Keratinocyte (primary cell): ENCODE measurements around the gene VASP. TPM values are rescaled to one million over a fixed set of nuclear protein-coding genes. Genes with fewer than 3 reads are reported as not detected.
A peak's percentile ranks its signal among the peaks of the same experiment; 100 is the strongest.

Experiments used
- DNase-seq: peaks from one replicate; pipeline ENCODE4 v3.0.0-alpha.2; 2011; ENCODE audit warnings: low read depth, missing footprints, low spot score
- FAIRE-seq: peaks from 2 replicates; lab custom pipeline; 2011; peaks lifted over from hg19 to GRCh38; lab: Jason Lieb, UNC
- H2AFZ ChIP-seq: 2 replicates; pipeline ENCODE4 v1.6.0; 2012; ENCODE audit warnings: low read length, control low read depth, inconsistent platforms; ENCODE audit not compliant: control insufficient read depth
- H3K27ac ChIP-seq: 2 replicates; pipeline ENCODE4 v1.5.1; 2011; ENCODE audit warnings: low read length; ENCODE audit not compliant: control insufficient read depth, insufficient read depth
- H3K27me3 ChIP-seq: 3 replicates; pipeline ENCODE4 v1.6.0; 2011; ENCODE audit warnings: low read length; ENCODE audit not compliant: control insufficient read depth, insufficient read depth; ENCODE audit errors: extremely low read depth
- H3K36me3 ChIP-seq, 2 experiments: 2 replicates in 1 of 2; 3 replicates in 1 of 2; pipeline ENCODE4 v1.5.1; 2011; ENCODE audit warnings: low read length in 2 of 2, mild to moderate bottlenecking in 1 of 2; ENCODE audit not compliant: control insufficient read depth in 2 of 2, insufficient read depth in 2 of 2; ENCODE audit errors: extremely low read depth in 1 of 2
- H3K4me1 ChIP-seq: 3 replicates; pipeline ENCODE4 v1.5.1; 2011; ENCODE audit warnings: low read length; ENCODE audit not compliant: control insufficient read depth, insufficient read depth; ENCODE audit errors: extremely low read depth
- H3K4me2 ChIP-seq: 3 replicates; pipeline ENCODE4 v1.6.0; 2011; ENCODE audit warnings: low read depth, low read length; ENCODE audit not compliant: control insufficient read depth, insufficient read depth; ENCODE audit errors: extremely low read depth
- H3K4me3 ChIP-seq, 3 experiments: fragments of 200-600 bp in 1 of 3; sonication (generic) in 1 of 3; 2 replicates in 2 of 3; 3 replicates in 1 of 3; pipeline ENCODE4 v1.5.1; 2011 to 2016; ENCODE audit warnings: low read length in 3 of 3, mild to moderate bottlenecking in 3 of 3, control low read depth in 2 of 3, inconsistent platforms in 1 of 3, low read depth in 1 of 3, mixed read lengths in 1 of 3, mixed run types in 1 of 3, moderate library complexity in 1 of 3; ENCODE audit not compliant: control insufficient read depth in 2 of 3, insufficient read depth in 2 of 3; ENCODE audit errors: extremely low read depth in 1 of 3
- H3K79me2 ChIP-seq: 2 replicates; pipeline ENCODE4 v1.6.0; 2012; ENCODE audit warnings: low read length; ENCODE audit not compliant: control insufficient read depth, insufficient read depth
- H3K9ac ChIP-seq: 3 replicates; pipeline ENCODE4 v1.6.0; 2011; ENCODE audit warnings: low read length; ENCODE audit not compliant: control insufficient read depth, insufficient read depth; ENCODE audit errors: extremely low read depth
- H3K9me1 ChIP-seq: 3 replicates; pipeline ENCODE4 v1.6.0; 2011; ENCODE audit warnings: low read length; ENCODE audit not compliant: control insufficient read depth, insufficient read depth; ENCODE audit errors: extremely low read depth
- H3K9me3 ChIP-seq: 2 replicates; pipeline ENCODE4 v1.5.1; 2012; ENCODE audit warnings: low read depth, low read length; ENCODE audit not compliant: control insufficient read depth
- H4K20me1 ChIP-seq: 3 replicates; pipeline ENCODE4 v1.6.0; 2011; ENCODE audit warnings: low read length; ENCODE audit not compliant: control insufficient read depth, insufficient read depth; ENCODE audit errors: extremely low read depth
- CTCF ChIP-seq, 3 experiments: IDR thresholded peaks in 1 of 3; conservative IDR thresholded peaks in 1 of 3; optimal IDR thresholded peaks in 1 of 3; 2 replicates in 2 of 3; 3 replicates in 1 of 3; pipeline versions ENCODE3 to v1.5.1; 2011; ENCODE audit warnings: low read length in 3 of 3, mild to moderate bottlenecking in 3 of 3, moderate library complexity in 2 of 3, control low read depth in 1 of 3, inconsistent platforms in 1 of 3; ENCODE audit not compliant: insufficient read depth in 2 of 3; ENCODE audit errors: extremely low read depth in 1 of 3
- EZH2 ChIP-seq: IDR thresholded peaks from one replicate; pipeline ENCODE4 v1.6.1; 2012; ENCODE audit warnings: inconsistent platforms, mild to moderate bottlenecking, low read length, moderate library complexity
- dilution Hi-C: fragments of 300-500 bp; cut with MboI; formaldehyde crosslinking; loops from one replicate; pipeline ENCODE4 v1.7.0; 2020; ENCODE audit warnings: low sequenced_read_pairs; ENCODE audit not compliant: extremely low pct_ligation_motif_present
- polyA plus RNA-seq, 5 experiments: library from polyadenylated mRNA; depleted of rRNA in 3 of 5; stranded (reverse) in 3 of 5; stranded (forward) in 1 of 5; unstranded in 1 of 5; fragments of >200 nt; gene quantifications; 1 replicate in 1 of 5; 2 replicates in 3 of 5; 3 replicates in 1 of 5; pipeline versions ENCODE4 v1.2.1 to v1.2.3, GENCODE V29; 2011 to 2012; ENCODE audit warnings: missing spikeins in 2 of 5, low read depth in 1 of 5, low replicate concordance in 1 of 5

Gene VASP
- polyA plus RNA-seq, 1 donor (not counting 4 experiments of a cell fraction or from before 2014, with no cell fraction given): 99.0 TPM

DNA sequence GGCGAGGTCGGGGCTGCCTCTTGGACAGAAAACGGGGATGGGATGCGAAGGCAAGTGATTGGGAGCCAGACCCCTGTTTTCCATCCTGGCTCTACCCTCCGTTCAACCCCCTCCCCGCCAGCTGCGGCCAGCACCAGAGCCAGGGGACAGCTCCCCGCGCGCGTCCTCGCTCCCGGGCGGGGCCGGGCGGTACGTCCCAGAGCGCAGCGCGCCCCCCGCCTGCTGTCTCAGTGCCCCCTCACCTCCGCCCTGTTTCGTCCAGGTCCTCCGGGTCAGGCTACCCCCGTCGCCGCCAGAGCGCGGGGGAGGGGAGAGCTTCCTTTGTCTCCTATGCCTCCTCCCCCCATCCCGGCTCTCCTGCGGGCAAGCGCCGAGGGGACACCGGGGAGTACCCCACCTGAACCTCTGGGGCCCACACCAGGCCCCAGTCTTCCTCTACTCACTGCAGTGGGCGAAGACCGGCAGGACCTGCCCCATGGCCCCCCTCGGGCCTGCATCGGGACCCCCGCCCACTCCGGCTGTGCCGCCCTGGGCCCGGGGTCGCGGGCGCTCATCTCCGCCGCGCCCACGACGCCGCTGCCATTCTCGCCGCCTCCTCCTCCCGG, 10.8 kb upstream of the VASP start:
- H3K9me3 ChIP-seq: no peaks in the 10 kb centered on the region
- H3K4me1 ChIP-seq: peaks cover 18% of the 10 kb centered on the region
- no peak for DNase-seq
- no peaks in the 10 kb centered on the region for H3K79me2 ChIP-seq
- H2AFZ ChIP-seq: peak overlapping the region; percentile 22
- dilution Hi-C loops: no loop called here
- peaks cover 0 to 4% of the 10 kb centered on the region in 2 experiments for H3K36me3 ChIP-seq
- H3K4me3 ChIP-seq: peak overlapping the region; percentile 70 to 92 (median 76)
- no peak overlapping the region for H3K27ac ChIP-seq
- H4K20me1 ChIP-seq: no peaks in the 10 kb centered on the region
- no peaks in the 10 kb centered on the region for H3K9me1 ChIP-seq
- TF ChIP-seq EZH2 (no peak), CTCF (optimal IDR thresholded peaks at IDR 0.05 in 1 of 3, IDR thresholded peaks at IDR 0.05 in 1 of 3, conservative IDR thresholded peaks at IDR 0.05 in 1 of 3; ENCODE audit: extremely low read depth in 1 of 3, insufficient read depth in 2 of 3, low read length in 3 of 3) (no peak)
- H3K4me2 ChIP-seq: peak overlapping the region; percentile 89
- H3K27me3 ChIP-seq: no peaks in the 10 kb centered on the region
- FAIRE-seq: no peak
- H3K9ac ChIP-seq: peak overlapping the region; percentile 67

GRCh38 chr19:45497791-45498190, 9.5 kb upstream of the VASP start:
- Histone ChIP-seq H4K20me1 (no peaks in the 10 kb centered on the region), H3K4me3 (no peak overlapping the region), H3K27me3 (no peaks in the 10 kb centered on the region), H3K4me2 (no peak overlapping the region), H3K27ac (no peak overlapping the region), H3K36me3 (peaks cover 0 to 4% of the 10 kb centered on the region in 2 experiments), H3K9me1 (no peaks in the 10 kb centered on the region), H3K4me1 (peaks cover 18% of the 10 kb centered on the region), H3K9ac (no peak overlapping the region), H2AFZ (no peak overlapping the region), H3K79me2 (no peaks in the 10 kb centered on the region), H3K9me3 (no peaks in the 10 kb centered on the region)
- DNase-seq: no peak
- TF ChIP-seq EZH2 (no peak), CTCF (optimal IDR thresholded peaks at IDR 0.05 in 1 of 3, IDR thresholded peaks at IDR 0.05 in 1 of 3, conservative IDR thresholded peaks at IDR 0.05 in 1 of 3; ENCODE audit: extremely low read depth in 1 of 3, insufficient read depth in 2 of 3, low read length in 3 of 3) (no peak)
- FAIRE-seq: no peak
- dilution Hi-C loops: no loop called here
